Stomach (tissue), 4 donors: ENCODE results near the gene NFKBIZ.

Experiments used
- EP300 ChIP-seq: sonication (generic); formaldehyde crosslinking; IDR thresholded peaks from one replicate; pipeline ENCODE4 v1.6.1; 2017; ENCODE audit warnings: antibody characterized with exemption
- POLR2AphosphoS5 ChIP-seq, 3 donors: sonication (generic); formaldehyde crosslinking; IDR thresholded peaks; one replicate each; pipeline ENCODE4 v1.6.1; 2016; ENCODE audit warnings: antibody characterized with exemption in 3 of 3
- TF ChIP-seq, protein P1 (sequence below), 7 experiments: fragments of 450-650 bp in 4 of 7; fragments of 200-600 bp in 3 of 7; sonication (generic) in 3 of 7; IDR thresholded peaks; one replicate each; pipeline ENCODE4 v1.5.1; 2016 to 2019; ENCODE audit warnings: antibody characterized with exemption in 7 of 7, control low read depth in 2 of 7, mild to moderate bottlenecking in 1 of 7

GRCh38 chr3:101851850-101852714 lies 2.8 kb downstream of the NFKBIZ start:
- peak in 1 of 3 donors; percentile 2 for TF ChIP-seq POLR2AphosphoS5 (IDR thresholded peaks at IDR 0.05)
- TF ChIP-seq, protein P1, sequence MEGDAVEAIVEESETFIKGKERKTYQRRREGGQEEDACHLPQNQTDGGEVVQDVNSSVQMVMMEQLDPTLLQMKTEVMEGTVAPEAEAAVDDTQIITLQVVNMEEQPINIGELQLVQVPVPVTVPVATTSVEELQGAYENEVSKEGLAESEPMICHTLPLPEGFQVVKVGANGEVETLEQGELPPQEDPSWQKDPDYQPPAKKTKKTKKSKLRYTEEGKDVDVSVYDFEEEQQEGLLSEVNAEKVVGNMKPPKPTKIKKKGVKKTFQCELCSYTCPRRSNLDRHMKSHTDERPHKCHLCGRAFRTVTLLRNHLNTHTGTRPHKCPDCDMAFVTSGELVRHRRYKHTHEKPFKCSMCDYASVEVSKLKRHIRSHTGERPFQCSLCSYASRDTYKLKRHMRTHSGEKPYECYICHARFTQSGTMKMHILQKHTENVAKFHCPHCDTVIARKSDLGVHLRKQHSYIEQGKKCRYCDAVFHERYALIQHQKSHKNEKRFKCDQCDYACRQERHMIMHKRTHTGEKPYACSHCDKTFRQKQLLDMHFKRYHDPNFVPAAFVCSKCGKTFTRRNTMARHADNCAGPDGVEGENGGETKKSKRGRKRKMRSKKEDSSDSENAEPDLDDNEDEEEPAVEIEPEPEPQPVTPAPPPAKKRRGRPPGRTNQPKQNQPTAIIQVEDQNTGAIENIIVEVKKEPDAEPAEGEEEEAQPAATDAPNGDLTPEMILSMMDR (IDR thresholded peaks at IDR 0.05), result no peak
- TF ChIP-seq EP300, result no peak
